ENCODE results near the gene ROR2.

ROR2 gene

DNA sequence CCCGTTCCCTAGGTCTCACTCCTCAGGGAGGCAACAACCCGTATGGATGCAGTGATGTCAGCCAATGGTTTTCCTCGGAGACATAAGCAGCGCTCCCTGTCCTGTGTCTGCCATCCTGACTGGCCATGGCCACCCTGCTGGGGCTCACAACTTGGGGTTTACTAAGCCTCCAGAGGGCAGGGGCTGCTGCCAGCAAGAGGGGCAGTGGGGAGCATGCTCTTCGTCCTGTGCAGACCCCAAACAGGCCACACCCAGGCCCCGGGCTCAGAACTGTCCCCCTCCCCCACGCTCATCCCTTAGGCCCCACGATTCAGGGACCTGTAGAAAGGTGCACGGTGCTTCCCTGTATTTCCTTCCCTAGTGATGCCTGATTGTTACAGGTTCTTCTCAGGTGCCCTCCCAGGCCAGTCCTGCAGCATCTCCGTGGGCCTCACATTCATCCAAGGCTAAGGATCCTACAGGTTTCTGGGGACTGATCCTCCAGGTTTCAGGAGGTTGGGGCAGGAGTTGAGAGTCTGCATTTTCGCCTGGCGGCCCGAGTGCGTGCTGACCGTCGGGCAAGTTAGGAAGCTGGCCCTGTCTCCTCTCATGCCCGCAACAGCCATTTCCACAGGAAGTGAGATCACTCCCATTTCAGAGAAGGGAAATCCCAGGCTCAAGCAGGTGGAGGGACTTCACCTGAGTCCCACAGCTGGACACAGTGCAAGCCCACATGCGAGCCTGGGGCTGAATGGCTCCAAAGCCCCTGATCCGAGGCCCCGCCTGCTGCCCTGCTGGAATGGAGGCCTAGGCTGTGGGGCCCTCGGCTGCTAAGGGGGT, 217.6 kb downstream of the ROR2 start:
- DNase-seq, result no peak

DNA sequence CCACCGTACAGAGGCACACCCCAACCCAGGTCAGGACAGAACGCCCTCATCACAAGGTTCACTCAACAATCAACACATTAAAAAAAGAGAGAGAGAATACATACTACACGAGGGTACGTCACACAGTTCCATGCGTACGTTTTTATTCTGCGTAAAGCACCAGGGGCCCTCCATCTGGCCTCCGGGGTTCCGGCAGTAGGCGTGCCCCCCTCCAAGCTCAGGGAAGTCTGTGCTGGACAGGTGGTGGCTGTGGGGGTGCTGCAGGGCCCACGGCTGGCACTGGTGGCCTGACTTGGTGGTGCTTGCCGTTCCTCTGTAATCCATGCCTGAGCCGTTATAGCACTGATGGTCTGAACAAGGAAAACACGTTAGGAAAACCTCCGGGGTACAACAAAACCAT, 219.2 kb downstream of the ROR2 start:
- no peak for DNase-seq

GRCh38 chr9:91729558-91729842, 220.5 kb downstream of the ROR2 start:
- DNase-seq, result no peak

- DNase-seq, result no peak
These were observed 222.1 kb downstream of the ROR2 start for GRCh38 chr9:91727972-91728371.

- peak; percentile 26 to 34 for DNase-seq
These were observed 222.6 kb downstream of the ROR2 start for GRCh38 chr9:91727316-91727861.

- DNase-seq, result no peak
These were observed 223.5 kb downstream of the ROR2 start for GRCh38 chr9:91726406-91727100.

DNA sequence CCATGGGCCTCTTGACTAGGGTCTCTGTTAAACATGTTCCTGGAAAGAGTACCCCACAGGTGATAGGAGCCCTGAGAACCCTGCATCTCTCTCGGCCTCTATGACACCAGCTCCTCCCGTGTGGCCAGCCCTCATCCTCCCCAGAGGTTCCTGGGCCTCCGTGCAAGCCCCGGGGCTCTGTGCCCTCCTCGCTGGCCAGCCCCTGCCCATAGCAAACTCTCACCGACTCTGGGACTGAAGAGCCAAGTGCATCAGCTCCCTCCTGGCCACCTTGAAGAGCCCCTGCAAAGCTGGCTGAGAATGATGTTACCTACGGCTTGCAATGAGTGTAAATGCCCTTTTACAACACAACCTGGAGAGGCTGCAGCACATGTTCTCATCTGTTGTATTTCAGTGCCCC, 224.4 kb downstream of the ROR2 start:
- DNase-seq, result no peak

DNA sequence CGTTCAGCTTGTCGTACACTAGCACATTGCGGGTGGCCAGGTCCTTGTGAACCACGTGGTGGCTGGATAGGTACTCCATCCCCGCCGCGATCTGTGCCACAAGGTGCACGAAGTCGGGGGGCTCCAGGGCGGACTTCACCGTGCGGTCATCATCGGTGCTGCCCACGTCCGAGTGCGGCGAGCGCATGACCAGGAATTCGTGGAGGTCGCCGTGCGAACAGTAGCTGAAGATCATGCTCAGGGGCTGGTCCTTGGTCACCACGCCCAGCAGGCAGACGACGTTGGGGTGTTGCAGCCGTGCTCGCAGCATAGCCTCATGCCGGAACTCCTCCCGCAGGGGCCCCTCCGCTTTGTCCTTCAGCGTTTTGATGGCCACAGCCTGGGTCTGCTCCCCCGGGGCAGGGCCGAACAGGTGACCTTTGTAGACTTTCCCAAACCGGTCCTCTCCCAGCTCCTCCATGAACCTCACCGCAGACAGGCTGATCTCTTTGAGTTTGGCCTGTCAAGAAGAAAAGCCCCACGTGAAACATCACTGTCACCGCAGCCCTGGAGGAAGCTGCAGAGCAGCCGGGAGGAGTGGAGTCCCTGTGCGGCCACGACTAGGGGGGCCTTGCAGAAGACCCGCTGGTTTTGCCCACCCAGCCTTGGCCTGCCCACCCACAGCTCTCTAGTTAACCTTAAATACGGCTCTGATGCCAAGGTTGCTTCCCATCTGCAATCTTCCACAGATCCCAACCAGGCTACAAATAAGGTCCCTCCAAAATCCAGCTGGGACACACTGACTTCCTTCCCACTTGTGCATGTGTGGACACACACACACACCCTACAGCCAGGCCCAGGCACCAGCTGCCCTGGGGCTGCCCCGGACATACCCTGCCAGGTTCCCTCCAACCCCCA, 225.2 kb downstream of the ROR2 start:
- no peak for DNase-seq

DNA sequence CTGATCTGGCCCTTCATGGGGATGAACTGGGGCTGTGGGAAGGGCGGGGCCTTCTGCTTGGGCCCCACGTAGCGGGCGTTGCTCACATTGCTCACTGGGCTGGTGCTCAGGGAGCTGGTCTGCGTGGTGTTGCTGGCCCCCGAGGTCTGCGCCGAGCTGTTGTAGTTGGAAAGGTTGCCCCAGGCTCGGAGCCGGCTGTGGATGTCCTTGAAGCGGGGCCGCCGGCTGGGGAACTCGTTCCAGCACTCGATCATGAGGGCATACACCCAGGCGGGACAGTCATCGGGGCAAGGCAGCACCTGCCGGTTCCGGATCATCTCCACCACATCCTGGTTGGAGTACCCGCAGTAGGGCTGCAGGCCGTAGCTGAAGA, 226.0 kb downstream of the ROR2 start:
- no peak for DNase-seq

DNA sequence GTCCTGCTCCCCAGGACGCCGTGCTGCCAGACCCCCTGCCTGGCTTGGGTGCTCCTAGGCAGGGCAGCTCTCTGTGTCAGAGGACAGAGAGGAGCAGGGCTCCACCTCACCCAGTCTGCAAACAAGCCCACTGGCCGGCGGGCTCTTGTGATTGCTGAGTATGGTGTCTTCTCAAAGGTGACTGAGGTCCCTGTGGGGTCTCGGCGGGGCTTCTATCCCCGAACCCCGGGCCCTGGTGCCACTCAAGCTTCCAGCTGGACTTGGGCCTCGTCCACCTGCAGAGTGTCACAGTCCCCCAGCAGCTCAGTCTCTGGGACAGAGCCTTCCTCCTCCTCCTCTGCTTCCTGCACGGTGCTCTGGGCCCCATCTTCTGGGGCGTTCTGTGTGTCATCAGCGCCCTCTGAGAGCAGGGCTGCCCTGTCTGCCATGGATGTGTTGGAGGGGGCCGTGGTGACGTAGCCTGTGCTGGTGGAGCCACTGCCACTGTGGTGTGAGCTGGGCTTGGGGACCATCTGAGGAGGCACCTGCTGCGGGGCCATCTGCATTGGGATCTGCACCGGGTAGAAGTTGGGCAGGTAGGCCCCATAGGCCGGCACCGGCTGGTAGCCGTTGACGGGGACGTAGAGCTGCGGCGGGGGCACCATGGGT, 226.5 kb downstream of the ROR2 start:
- no peak for DNase-seq

- no peak for DNase-seq
These were observed 229.0 kb downstream of the ROR2 start for GRCh38 chr9:91720751-91721705.

DNA sequence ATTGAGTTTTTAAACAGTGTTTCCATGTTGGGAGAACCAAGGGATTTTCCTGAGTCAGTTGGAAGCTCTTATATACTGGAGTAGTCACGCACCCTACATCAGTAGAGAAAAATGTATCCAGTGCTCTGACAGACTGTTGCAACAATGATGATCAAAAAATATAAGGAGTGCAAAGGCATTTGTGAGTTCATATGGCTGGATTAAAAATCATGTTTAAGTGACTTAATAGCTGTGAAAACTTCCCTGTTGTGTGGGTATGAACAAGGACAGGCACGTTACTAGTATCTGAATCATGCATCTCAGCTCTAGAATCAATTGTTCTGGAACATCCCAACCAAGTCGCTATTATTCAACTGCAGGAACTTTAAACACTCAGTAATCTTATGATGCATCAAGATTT, 229.7 kb downstream of the ROR2 start:
- no peak for DNase-seq

- no peak for DNase-seq
These were observed 232.0 kb downstream of the ROR2 start for GRCh38 chr9:91718071-91718470.

GRCh38 chr9:91716815-91717214, 233.2 kb downstream of the ROR2 start:
- DNase-seq, result no peak

DNA sequence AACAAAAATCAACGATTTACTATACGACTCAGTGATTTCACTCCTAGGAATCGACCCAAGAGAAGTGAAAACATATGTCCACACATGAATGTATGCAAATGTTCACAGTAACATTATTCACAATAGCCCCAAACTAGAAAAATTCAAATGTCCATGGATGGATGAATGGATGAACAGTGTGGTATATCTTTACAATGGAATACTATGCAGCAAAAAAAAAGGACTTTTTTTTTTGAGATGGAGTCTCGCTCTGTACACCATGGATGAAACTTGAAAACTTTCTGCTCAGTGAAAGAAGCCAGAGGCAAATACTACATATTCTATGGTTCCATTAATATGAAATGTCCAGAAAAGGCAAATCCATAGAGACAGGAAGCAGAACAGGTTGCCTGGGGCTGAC, 233.8 kb downstream of the ROR2 start:
- no peak for DNase-seq

- no peak for DNase-seq
These were observed 235.0 kb downstream of the ROR2 start for GRCh38 chr9:91714874-91715615.

- peak in 1 of 2 donors; percentile 43 for DNase-seq
These were observed 235.8 kb downstream of the ROR2 start for GRCh38 chr9:91714020-91714806.

- no peak for DNase-seq
These were observed 237.2 kb downstream of the ROR2 start for GRCh38 chr9:91712811-91713210.

GRCh38 chr9:91711755-91712601, 238.1 kb downstream of the ROR2 start:
- peak; percentile 59 to 67 for DNase-seq

All from stimulated activated CD4-positive, alpha-beta T cell treated with anti-CD3 and anti-CD28 coated beads, Interleukin-2, amount 100 ng/mL, for 24 hours (primary cell).